NCI-H146 treated with DMSO at 0.1 percent for 48 hours (cell line): Measurements from ENCODE around the gene LSAMP.
"Not testable (repeated sequence)": the region's sequence is repeated elsewhere in the genome, so short reads cannot be mapped to it uniquely, and the experiment has no call there.

Experiments used
- DNase-seq: peaks from one replicate; lab custom pipeline; 2025; ENCODE audit not compliant: unreplicated experiment; lab: John Stamatoyannopoulos, UW

LSAMP gene

GRCh38 chr3:115857518-115858136, 587.7 kb downstream of the LSAMP start:
- no peak for DNase-seq

GRCh38 chr3:115855911-115856310, 589.4 kb downstream of the LSAMP start:
- DNase-seq, result no peak

GRCh38 chr3:115853104-115853503, 592.2 kb downstream of the LSAMP start:
- no peak for DNase-seq

- no peak for DNase-seq
These were observed 593.0 kb downstream of the LSAMP start for GRCh38 chr3:115852278-115852677.

DNA sequence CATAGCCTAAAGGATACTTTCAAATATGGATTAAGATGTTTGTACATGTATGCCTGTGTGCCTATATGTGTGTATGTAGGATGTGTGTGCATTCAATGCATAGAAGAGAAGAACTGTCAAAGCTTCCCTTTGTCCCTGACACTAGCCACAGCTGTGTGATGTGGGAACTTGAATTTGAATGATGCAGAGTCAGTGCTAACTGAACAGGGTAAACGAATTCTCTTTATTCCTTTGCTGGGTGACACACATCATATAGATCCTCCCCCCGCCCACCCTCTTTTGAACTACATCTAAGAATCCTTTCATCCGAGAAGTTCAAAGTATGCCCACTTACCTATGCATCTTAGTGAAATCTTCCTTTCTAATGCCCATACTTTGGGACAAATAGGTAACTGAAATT, 593.7 kb downstream of the LSAMP start:
- DNase-seq, result no peak

GRCh38 chr3:115848641-115849040, 596.6 kb downstream of the LSAMP start:
- DNase-seq, result no peak

DNA sequence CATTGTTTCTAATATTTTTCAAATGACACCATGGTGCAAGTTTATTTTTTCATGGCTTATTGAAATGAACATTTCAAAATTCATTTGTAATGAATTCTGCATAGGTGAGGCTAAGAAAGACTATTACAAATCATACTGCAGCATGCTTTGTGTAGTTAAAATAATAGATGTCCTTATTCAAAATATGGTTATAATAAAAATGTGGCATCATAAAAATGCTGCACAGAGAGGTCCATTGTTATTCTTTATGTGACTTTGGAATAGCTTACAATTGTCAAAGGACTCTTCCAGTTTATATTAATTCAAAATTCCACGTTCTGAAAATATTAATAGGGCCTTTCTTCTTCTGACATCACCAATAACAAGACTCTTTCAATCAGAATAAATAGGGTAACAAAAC, 599.3 kb downstream of the LSAMP start:
- no peak for DNase-seq

DNA sequence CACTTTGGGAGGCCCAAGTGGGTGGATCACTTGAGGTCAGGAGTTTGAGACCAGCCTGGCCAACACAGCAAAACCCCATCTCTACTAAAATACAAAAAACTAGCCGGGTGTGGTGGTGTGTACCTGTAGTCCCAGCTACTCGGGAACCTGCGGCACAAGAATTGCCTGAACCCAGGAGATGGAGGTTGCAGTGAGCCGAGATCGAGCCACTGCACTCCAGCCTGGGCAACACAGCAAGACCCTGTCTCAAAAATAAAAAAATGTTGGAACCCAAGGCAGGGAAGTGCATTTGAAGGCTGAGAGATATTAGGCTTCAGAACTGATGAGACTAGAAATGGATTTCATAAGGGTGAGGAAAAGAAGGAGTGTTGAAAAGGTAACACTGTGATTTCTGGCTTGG, 600.6 kb downstream of the LSAMP start:
- DNase-seq, result not testable (repeated sequence)

DNA sequence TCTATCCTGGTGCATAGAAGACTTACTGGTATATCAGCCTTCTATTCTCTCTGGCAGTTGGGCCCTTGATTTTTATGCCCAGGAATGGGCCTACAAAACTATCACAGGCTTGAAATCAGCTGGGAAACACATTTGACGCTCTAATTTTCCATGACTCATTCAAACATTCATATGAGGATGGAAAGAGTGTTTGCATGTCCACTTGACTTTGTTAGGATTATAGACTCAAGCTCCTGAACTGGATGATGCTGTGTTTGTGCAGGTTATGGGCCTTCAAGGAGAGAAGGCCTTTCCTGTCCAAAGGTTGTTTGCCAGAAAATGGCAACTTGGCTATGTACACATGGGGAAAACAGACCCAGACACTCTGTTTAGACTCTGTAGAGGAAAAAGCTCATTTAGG, 602.1 kb downstream of the LSAMP start:
- no peak for DNase-seq

DNA sequence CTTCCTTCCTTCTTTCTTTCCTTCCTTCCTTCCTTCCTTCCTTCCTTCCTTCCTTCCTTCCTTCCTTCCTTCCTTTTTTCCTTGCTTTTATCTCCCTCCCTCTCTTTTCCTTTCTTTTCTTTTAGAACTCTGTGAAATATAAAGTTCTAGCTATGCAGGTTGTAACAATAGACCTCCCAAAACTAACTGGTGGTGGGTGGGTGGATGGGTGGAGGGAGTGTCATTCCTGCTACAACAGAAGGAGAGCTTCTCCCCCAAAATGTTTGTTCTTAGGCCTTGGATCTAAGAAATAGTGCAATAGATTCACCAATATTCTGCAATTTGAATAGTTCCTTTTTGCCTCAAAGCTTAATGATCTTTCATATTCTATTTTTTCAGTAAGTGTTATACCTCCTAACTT, 606.0 kb downstream of the LSAMP start:
- DNase-seq, result no peak

DNA sequence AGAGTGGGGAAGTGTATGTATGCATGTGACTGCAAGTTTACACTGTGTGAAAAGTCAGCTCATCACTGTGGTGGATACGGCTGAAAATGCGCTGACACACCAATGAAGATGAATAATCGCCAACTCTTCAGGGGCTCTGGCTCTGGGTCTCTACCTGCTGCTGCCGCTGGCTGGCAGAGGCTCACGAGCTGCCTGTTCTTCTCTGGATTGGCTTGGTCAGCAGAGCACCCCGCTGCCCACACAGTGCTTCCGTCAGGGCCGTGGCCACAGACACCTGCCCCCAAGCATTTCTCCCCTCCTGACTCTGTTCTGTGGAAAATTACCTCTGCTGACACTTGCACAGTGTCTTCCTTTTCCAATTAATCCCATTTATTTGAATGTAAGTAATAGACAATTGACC, 606.5 kb downstream of the LSAMP start:
- DNase-seq, result no peak

DNA sequence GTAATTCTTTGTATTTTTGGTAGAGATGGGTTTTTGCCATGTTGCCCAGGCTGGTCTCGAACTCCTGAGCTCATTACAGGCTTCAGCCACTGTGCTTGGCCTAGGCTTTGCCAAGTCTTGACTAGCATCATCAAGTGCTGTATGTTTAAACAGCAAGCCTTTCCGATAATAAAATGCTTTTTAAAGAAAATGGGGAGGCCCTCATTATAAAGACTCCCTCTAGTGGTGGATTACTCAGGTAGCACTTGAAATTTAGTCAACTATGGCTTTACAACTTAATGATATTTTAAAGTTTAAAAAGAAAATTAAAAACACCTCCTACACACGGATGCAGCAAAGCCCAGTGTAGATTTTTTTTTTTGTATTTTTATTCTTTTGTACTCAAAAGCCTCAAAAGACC, 608.3 kb downstream of the LSAMP start:
- no peak for DNase-seq

DNA sequence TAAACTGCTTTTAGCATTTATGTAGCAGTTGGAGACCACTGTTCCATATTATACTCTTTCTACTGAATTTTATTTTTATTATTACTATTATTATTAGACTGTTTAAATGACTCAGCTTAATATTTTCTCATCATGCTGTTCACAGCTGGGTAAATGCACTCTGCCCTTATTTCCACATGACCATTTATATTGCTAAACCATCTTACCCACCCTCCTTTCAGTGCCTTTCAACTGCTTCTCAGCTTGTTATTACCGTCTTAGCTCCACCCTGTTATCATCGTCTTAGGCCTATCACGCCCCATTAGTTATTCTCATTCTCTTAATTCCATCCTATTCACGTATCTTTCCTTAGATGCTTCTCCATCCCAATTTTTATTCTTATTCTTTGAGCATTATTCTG, 609.3 kb downstream of the LSAMP start:
- DNase-seq, result no peak

DNA sequence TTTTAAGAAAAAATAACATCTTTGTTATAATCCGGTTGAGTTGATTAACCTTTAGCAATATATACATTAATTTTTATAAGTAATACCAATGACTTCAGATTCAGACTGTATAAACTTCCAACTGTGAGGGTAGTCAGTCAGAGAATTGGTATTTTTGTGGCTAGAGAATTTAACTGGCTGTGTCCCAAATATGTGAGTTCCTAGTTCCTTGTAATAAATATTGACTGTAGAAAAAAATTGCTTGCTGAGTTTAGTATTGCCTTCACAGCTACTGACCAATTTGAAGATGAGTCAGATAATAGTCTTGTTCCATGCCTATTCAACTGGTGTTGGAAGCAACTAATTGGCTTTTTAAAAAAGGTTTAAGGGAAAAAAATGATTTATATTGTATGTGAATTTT, 611.2 kb downstream of the LSAMP start:
- DNase-seq, result no peak

GRCh38 chr3:115833074-115833473, 612.2 kb downstream of the LSAMP start:
- DNase-seq, result no peak

GRCh38 chr3:115832265-115832664, 613.0 kb downstream of the LSAMP start:
- DNase-seq, result no peak

DNA sequence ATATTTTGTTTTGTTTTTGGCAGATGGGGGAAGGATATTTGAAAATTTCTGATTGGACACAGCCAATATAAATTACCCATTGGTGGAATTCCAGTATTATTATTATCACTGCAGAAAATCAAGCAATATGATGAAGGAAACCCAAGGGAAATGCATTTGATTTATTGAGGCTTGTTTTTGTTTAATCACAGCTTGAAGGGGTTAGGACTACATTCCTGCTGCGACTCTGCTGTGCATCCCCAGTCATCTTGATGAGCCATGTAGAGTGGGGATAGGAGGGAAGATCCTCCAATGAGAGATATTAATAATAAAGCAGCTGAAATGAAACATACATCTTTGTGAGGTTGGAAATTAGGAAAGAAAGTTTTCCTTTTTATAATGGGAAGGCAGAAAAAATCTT, 613.4 kb downstream of the LSAMP start:
- DNase-seq, result no peak

DNA sequence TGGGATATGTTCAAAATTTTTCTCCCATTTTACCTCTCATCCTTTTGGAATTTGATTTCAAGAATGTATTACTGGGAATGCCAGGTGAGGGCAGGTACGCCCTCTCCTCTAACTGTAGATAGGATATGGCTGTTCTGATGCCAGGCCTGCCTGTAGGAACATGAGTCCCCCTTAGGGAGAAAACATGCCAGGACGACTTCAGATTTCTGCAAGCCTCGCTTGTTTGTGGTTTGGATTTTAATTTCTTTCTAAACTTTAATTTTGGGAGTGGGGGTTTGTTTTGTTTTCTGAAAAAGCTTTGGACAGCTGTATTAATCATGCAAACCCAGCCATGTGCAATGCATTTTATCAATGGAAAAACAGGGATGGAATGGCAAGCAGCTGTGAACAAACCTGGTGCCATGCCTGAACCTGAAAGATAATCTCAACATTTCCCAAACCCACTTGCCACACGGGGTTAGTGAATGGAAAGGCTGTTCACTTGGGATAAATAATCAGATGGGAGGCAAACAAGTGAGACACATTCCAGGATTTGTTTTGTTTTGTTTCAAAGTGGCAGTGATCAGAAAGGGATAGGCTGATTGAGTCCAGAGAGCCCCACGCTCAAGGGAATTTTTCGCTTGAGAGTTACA, 614.4 kb downstream of the LSAMP start:
- DNase-seq, result no peak

DNA sequence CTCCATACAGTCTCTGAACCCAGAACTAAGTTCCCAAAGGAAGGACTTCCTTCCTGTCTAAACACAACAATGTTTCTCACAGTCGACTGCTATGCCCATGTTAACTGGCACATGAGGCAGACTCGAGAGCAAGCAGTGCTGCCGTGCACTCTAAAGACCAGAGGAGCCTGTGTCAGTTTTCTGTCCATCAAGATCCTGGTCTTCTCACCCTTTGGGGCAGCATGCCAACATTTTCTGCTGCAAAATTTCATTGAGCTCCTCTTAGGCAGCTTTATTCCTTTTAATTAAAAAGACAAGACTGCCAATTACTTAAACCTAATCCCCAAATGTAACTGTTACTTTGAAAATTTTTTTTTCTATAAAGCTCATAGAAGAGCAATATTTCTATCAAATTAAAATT, 616.9 kb downstream of the LSAMP start:
- DNase-seq, result no peak

DNA sequence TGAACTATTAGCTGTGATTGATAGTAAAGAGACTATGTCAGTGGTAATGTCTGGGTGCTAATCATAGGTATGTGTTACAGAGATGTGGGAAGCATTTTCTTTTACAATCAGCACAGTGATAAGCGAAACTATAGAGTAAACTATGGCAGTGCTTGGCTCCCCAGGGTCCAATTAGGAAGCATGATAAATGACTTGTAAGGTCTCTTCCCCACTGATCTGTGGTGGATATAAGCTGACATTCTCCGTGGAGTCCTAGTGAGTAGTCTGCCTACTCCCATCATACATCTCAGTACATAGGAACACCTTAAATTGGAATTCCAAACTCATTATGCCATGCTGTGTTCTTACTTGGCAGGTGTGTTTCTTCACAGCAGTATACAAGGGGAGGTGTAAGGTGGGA, 617.8 kb downstream of the LSAMP start:
- DNase-seq, result no peak

DNA sequence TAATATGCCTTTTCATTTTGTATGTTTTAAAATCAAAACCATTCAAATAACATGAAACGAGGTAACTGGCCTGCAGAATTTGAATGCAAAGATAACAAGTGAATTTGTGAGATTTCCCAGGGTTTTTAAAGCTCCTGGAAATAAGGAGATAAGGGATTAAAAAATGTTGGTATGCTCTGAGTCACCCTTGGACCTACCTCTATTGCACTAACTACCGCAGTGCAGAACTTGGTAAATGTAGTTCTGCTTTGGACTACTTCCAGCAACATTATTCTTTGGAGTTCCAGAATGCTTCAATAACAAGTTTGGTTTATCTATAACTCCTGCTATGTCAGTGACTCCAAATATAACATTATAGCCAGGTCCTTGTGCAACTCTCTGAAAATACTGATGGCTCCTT, 620.2 kb downstream of the LSAMP start:
- no peak for DNase-seq

- DNase-seq, result no peak
These were observed 622.2 kb downstream of the LSAMP start for GRCh38 chr3:115823083-115823482.

- DNase-seq, result no peak
These were observed 622.7 kb downstream of the LSAMP start for GRCh38 chr3:115822579-115822978.
